ENCODE measurements around the gene LIN28A.
A peak's percentile ranks its signal among the peaks of the same experiment; 100 is the strongest.

Gene LIN28A

GRCh38 chr1:26469558-26469957 lies 58.9 kb downstream of the LIN28A start:
- Histone ChIP-seq H3K4me3 (ENCODE audit: control insufficient read depth in 1 of 7, extremely low read depth in 1 of 7, insufficient read depth in 4 of 7, low read depth in 2 of 7, low read length in 6 of 7) (no peak overlapping the region), H3K9me3 (ENCODE audit: control extremely low read depth in 1 of 5, control insufficient read depth in 4 of 5, insufficient read depth in 2 of 5, low read depth in 1 of 5, low read length in 4 of 5) (no peaks in the 10 kb centered on the region), H3K27me3 (replicated peaks in 2 of 5; ENCODE audit: control insufficient read depth in 4 of 5, insufficient read depth in 5 of 5, low read length in 4 of 5) (no peaks in the 10 kb centered on the region), H3K4me1 (ENCODE audit: control extremely low read depth in 1 of 4, control insufficient read depth in 4 of 4, insufficient read depth in 4 of 4, low read length in 3 of 4) (peaks cover 12 to 40% (median 34%) of the 10 kb centered on the region in 4 experiments), H3K27ac (ENCODE audit: insufficient read depth in 1 of 2, low read depth in 1 of 2, low read length in 2 of 2, poor library complexity in 1 of 2, severe bottlenecking in 2 of 2) (no peak overlapping the region), H3K36me3 (ENCODE audit: control insufficient read depth in 4 of 4, insufficient read depth in 4 of 4, low read length in 3 of 4) (peaks cover 27 to 68% (median 50%) of the 10 kb centered on the region in 4 experiments)
- no peak for DNase-seq
- ChIA-PET CTCF (interaction anchor here (0.8 to 1.7 kb wide), 5 partner anchors 9 to 54 kb away, joined by 3 to 8 read pairs (median 3); no protein-coding TSS in a partner anchor), POLR2A (no interaction called here)
- WGBS (ENCODE audit: insufficient coverage) = 90% methylated on average over 2 of the region's 5 CpGs

DNA sequence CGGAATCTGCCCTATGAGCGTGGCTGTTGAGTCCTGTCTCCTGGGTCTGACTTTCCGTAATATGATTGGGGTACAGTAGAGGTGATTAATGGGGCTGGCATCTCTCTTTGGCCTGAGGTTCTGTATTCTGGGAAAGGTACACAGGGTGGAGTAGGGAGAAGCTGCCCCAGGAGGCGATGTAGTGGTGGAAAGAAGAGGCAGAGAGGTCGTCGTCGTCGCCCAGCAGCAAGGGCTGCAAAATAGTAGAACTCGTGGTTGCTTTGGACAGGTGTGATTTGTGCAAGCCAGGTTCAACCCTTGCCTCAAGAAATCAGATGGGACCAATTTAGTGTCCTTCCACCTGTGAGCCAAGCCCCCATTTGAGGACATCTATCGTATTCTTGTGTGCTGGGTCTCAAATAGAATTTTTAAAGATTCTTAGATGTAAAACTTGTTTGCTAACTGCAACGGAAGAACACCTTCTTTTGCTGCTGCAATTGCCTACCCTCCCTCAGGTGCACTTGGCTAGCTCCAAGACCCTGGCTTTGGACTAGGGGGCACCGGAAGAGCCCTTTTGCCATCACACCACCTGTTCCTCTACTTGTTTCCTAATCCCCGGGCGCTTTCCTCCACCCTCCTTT lies 60.4 kb downstream of the LIN28A start:
- H3K9me3 ChIP-seq (ENCODE audit: control extremely low read depth in 1 of 5, control insufficient read depth in 4 of 5, insufficient read depth in 2 of 5, low read depth in 1 of 5, low read length in 4 of 5) = no peaks in the 10 kb centered on the region
- 46% methylated on average over 7 of the region's 14 CpGs for WGBS (ENCODE audit: insufficient coverage)
- ChIA-PET CTCF (interaction anchor here (0.6 to 1.7 kb wide), 6 partner anchors 10 to 286 kb away, joined by 3 to 8 read pairs (median 3); no protein-coding TSS in a partner anchor), POLR2A (no interaction called here)
- peaks cover 18 to 62% (median 40%) of the 10 kb centered on the region in 4 experiments for H3K36me3 ChIP-seq (ENCODE audit: control insufficient read depth in 4 of 4, insufficient read depth in 4 of 4, low read length in 3 of 4)
- no peaks in the 10 kb centered on the region for H3K27me3 ChIP-seq (replicated peaks in 2 of 5; ENCODE audit: control insufficient read depth in 4 of 5, insufficient read depth in 5 of 5, low read length in 4 of 5)
- H3K4me3 ChIP-seq (ENCODE audit: control insufficient read depth in 1 of 7, extremely low read depth in 1 of 7, insufficient read depth in 4 of 7, low read depth in 2 of 7, low read length in 6 of 7) = peak overlapping the region in 6 of 7 experiments; percentile 26 to 90 (median 79)
- H3K4me1 ChIP-seq (ENCODE audit: control extremely low read depth in 1 of 4, control insufficient read depth in 4 of 4, insufficient read depth in 4 of 4, low read length in 3 of 4) = peaks cover 16 to 42% (median 36%) of the 10 kb centered on the region in 4 experiments
- no peak overlapping the region for H3K27ac ChIP-seq (ENCODE audit: insufficient read depth in 1 of 2, low read depth in 1 of 2, low read length in 2 of 2, poor library complexity in 1 of 2, severe bottlenecking in 2 of 2)
- peak in 2 of 3 donors; percentile 10 to 14 for DNase-seq

DNA sequence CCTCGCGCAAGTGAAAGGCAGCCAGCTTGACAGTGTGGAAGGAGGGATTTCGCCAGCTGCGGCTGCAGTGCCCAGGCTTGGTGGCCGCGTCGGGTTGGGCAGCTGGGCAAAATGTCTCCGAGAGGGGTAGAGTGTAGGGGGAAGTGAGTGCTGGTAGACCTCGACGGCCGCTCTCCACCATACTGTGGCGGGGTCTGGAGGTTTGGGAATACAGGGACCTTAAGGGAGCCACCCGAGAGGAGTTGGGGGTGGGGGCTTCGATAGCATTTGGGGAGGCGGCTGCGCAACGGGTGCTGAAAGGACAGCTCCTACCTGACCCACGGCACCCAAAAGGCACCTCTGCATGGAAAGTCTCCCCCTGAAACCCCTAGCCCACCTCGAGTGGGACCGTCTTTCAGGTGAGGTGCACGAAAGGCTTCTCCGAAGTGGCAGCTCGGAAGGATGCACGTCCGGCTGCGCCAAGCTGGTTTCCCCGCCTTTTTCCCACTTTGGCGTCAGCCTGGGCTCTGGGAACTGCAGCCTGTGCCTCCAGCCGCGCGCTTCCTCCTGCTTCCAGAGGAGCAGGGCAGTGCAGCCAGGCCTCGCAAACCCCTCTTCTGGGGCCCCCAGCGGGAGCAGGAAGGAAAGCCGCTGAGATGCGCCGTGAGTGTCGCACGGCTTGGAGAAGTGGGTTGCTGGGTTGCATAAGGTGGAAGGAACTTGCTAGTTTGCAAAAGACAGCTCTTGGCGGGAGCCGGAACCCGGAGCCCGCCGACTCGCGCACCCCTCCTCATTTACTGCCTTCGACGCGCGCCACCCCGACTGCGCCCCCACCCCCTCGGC lies 61.1 kb downstream of the LIN28A start:
- Histone ChIP-seq H3K4me3 (ENCODE audit: control insufficient read depth in 1 of 7, extremely low read depth in 1 of 7, insufficient read depth in 4 of 7, low read depth in 2 of 7, low read length in 6 of 7) (peak overlapping the region; percentile 70 to 99 (median 83)), H3K4me1 (ENCODE audit: control extremely low read depth in 1 of 4, control insufficient read depth in 4 of 4, insufficient read depth in 4 of 4, low read length in 3 of 4) (peaks cover 16 to 42% (median 36%) of the 10 kb centered on the region in 4 experiments), H3K27me3 (replicated peaks in 2 of 5; ENCODE audit: control insufficient read depth in 4 of 5, insufficient read depth in 5 of 5, low read length in 4 of 5) (no peaks in the 10 kb centered on the region), H3K36me3 (ENCODE audit: control insufficient read depth in 4 of 4, insufficient read depth in 4 of 4, low read length in 3 of 4) (peaks cover 18 to 62% (median 37%) of the 10 kb centered on the region in 4 experiments), H3K9me3 (ENCODE audit: control extremely low read depth in 1 of 5, control insufficient read depth in 4 of 5, insufficient read depth in 2 of 5, low read depth in 1 of 5, low read length in 4 of 5) (no peaks in the 10 kb centered on the region), H3K27ac (ENCODE audit: insufficient read depth in 1 of 2, low read depth in 1 of 2, low read length in 2 of 2, poor library complexity in 1 of 2, severe bottlenecking in 2 of 2) (peak overlapping the region in 1 of 2 experiments; percentile 34)
- peak in 2 of 3 donors; percentile 54 to 61 for DNase-seq
- under 1% methylated on average over 30 of the region's 52 CpGs for WGBS (ENCODE audit: insufficient coverage)
- ChIA-PET POLR2A (interaction anchor here (0.6 to 0.8 kb wide), 2 partner anchors 183 to 254 kb away, joined by 3 read pairs; no protein-coding TSS in a partner anchor), CTCF (interaction anchor here (0.6 to 1.3 kb wide), 3 partner anchors 10 to 286 kb away, joined by 3 read pairs; no protein-coding TSS in a partner anchor)

DNA sequence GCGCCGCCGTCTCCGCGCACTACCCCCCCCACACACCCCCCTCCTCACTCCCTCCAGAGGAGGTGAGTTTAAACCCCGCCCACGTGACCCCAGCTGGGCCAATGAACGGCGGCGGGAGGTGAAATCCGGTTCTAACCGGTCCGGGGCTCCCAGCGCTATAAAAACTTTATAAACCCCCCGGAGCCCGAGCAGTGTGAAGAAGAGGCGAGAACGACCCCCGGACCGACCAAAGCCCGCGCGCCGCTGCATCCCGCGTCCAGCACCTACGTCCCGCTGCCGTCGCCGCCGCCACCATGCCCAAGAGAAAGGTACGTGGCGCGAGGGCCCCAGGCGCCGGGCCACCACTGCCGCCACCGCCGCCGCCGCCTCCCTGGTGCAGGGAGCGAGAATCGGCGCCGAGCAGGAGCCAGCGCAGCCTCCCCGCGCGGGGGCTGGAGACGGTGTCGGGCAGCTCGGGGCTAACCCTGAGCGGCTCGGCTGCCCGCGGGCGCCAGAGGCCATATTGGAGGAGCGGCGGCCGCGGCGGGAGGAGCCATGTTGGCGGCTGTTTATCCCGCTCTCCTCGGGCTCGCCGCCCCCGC lies 61.8 kb downstream of the LIN28A start, which contains the start of gene HMGN2:
TSS of gene HMGN2 (plus strand) at position 121 of the 581 bp plus-strand sequence. CDS start at position 294, 173 bp downstream.
- POLR2A ChIA-PET = interaction anchor here (0.6 to 0.8 kb wide), 2 partner anchors 183 to 253 kb away, joined by 3 read pairs; no protein-coding TSS in a partner anchor
- Histone ChIP-seq H3K36me3 (ENCODE audit: control insufficient read depth in 4 of 4, insufficient read depth in 4 of 4, low read length in 3 of 4) (peaks cover 15 to 62% (median 34%) of the 10 kb centered on the region in 4 experiments), H3K9me3 (ENCODE audit: control extremely low read depth in 1 of 5, control insufficient read depth in 4 of 5, insufficient read depth in 2 of 5, low read depth in 1 of 5, low read length in 4 of 5) (no peaks in the 10 kb centered on the region), H3K4me1 (ENCODE audit: control extremely low read depth in 1 of 4, control insufficient read depth in 4 of 4, insufficient read depth in 4 of 4, low read length in 3 of 4) (peaks cover 16 to 42% (median 36%) of the 10 kb centered on the region in 4 experiments), H3K27ac (ENCODE audit: insufficient read depth in 1 of 2, low read depth in 1 of 2, low read length in 2 of 2, poor library complexity in 1 of 2, severe bottlenecking in 2 of 2) (peak within 1 kb of the TSS; percentile 70 to 89), H3K27me3 (replicated peaks in 2 of 5; ENCODE audit: control insufficient read depth in 4 of 5, insufficient read depth in 5 of 5, low read length in 4 of 5) (no peaks in the 10 kb centered on the region), H3K4me3 (ENCODE audit: control insufficient read depth in 1 of 7, extremely low read depth in 1 of 7, insufficient read depth in 4 of 7, low read depth in 2 of 7, low read length in 6 of 7) (peak within 1 kb of the TSS; percentile 70 to 99 (median 88))
- 0% methylated on average over 44 of the region's 69 CpGs for WGBS (ENCODE audit: insufficient coverage)
- DNase-seq = peak; percentile 81 to 91 (median 91)
- CTCF ChIA-PET = no interaction called here

DNA sequence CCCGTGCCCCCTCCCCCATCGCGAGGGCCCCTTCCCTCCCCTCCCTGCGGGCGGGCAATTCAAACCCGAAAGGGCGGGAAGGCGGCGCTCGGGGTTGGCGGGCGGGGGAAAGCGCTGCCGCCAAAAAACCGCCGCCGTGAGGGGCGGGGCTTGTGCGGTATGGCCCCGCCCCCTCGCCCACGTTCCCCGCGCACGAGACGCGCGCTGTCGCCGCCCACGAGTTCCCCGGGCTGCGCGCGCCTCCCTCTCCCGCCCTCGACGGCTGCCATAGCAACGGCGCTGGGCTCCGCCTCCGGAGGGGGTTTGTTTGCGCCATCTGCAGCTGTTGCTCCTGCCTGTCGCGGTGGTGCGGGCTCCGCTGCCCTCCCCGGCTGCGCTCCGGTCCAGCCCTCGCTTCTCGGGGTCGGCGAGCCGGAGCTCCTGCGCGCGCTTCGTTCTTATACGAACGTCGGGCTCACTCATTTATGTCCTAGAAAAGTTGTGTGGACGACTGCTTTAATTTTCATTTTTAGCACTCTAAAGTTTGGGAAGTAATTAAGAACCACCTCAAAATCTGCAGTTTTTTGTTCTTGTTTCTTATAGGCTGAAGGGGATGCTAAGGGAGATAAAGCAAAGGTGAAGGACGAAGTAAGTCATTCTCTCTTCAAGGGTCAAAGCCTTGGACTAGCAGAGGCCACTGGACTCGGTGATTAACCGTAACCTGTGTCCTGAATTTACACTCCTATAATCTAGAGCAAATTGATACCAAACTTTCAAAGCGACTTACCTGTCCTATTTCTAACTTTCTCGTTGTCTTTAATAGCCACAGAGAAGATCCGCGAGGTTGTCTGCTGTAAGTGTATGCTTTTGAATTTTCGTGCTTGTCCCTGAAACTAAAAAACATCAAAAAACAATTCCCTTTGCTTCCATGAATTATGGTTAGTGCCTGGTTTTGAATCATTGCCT lies 62.6 kb downstream of the LIN28A start:
- DNase-seq = peak; percentile 92 to 96 (median 95)
- H3K4me3 ChIP-seq (ENCODE audit: control insufficient read depth in 1 of 7, extremely low read depth in 1 of 7, insufficient read depth in 4 of 7, low read depth in 2 of 7, low read length in 6 of 7) = peak overlapping the region; percentile 70 to 99 (median 88)
- CTCF ChIA-PET = interaction anchor here (1.6 kb wide), 1 partner anchor 27 kb away, joined by 5 read pairs; no protein-coding TSS in a partner anchor
- peak overlapping the region; percentile 70 to 89 for H3K27ac ChIP-seq (ENCODE audit: insufficient read depth in 1 of 2, low read depth in 1 of 2, low read length in 2 of 2, poor library complexity in 1 of 2, severe bottlenecking in 2 of 2)
- no peaks in the 10 kb centered on the region for H3K27me3 ChIP-seq (replicated peaks in 2 of 5; ENCODE audit: control insufficient read depth in 4 of 5, insufficient read depth in 5 of 5, low read length in 4 of 5)
- H3K4me1 ChIP-seq (ENCODE audit: control extremely low read depth in 1 of 4, control insufficient read depth in 4 of 4, insufficient read depth in 4 of 4, low read length in 3 of 4) = peaks cover 16 to 42% (median 36%) of the 10 kb centered on the region in 4 experiments
- H3K36me3 ChIP-seq (ENCODE audit: control insufficient read depth in 4 of 4, insufficient read depth in 4 of 4, low read length in 3 of 4) = peaks cover 13 to 59% (median 32%) of the 10 kb centered on the region in 4 experiments
- H3K9me3 ChIP-seq (ENCODE audit: control extremely low read depth in 1 of 5, control insufficient read depth in 4 of 5, insufficient read depth in 2 of 5, low read depth in 1 of 5, low read length in 4 of 5) = no peaks in the 10 kb centered on the region
- WGBS (ENCODE audit: insufficient coverage) = 7% methylated on average over 43 of the region's 71 CpGs
- POLR2A ChIA-PET = no interaction called here

DNA sequence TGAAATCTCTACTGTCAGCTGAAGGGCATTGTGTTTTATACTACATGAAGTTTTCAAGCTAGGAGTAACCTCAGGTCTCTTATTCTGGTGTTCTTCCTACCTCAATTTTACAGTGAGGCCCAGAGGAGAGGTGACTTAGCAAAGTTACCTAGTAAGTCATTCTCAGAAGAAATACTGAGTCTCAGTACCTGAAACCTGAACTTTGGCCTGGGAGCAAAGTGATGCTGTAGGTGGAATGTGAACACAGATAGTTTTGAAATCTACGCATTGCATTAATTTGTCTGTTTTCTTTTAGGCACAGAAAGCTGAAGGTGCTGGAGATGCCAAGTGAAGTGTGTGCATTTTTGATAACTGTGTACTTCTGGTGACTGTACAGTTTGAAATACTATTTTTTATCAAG lies 64.2 kb downstream of the LIN28A start:
- DNase-seq = no peak
- POLR2A ChIA-PET = no interaction called here
- Histone ChIP-seq H3K27me3 (replicated peaks in 2 of 5; ENCODE audit: control insufficient read depth in 4 of 5, insufficient read depth in 5 of 5, low read length in 4 of 5) (no peaks in the 10 kb centered on the region), H3K27ac (ENCODE audit: insufficient read depth in 1 of 2, low read depth in 1 of 2, low read length in 2 of 2, poor library complexity in 1 of 2, severe bottlenecking in 2 of 2) (peak overlapping the region; percentile 11 to 15), H3K4me1 (ENCODE audit: control extremely low read depth in 1 of 4, control insufficient read depth in 4 of 4, insufficient read depth in 4 of 4, low read length in 3 of 4) (peaks cover 16 to 38% (median 33%) of the 10 kb centered on the region in 4 experiments), H3K9me3 (ENCODE audit: control extremely low read depth in 1 of 5, control insufficient read depth in 4 of 5, insufficient read depth in 2 of 5, low read depth in 1 of 5, low read length in 4 of 5) (no peaks in the 10 kb centered on the region), H3K36me3 (ENCODE audit: control insufficient read depth in 4 of 4, insufficient read depth in 4 of 4, low read length in 3 of 4) (peaks cover 10 to 51% (median 28%) of the 10 kb centered on the region in 4 experiments), H3K4me3 (ENCODE audit: control insufficient read depth in 1 of 7, extremely low read depth in 1 of 7, insufficient read depth in 4 of 7, low read depth in 2 of 7, low read length in 6 of 7) (peak overlapping the region in 1 of 7 experiments; percentile 90)
- whole genome bisulfite sequencing (ENCODE audit: insufficient coverage) = no CpG with 5 or more reads among the region's 1 CpG
- CTCF ChIA-PET = interaction anchor here (1.6 kb wide), 1 partner anchor 25 kb away, joined by 5 read pairs; no protein-coding TSS in a partner anchor
